GM19397 (cell line): ENCODE results near the gene CLDN7.
"Not testable (repeated sequence)": the region's sequence is repeated elsewhere in the genome, so short reads cannot be mapped to it uniquely, and the experiment has no call there.

Source experiments
- ATAC-seq: cut with Tn5 transposase; IDR thresholded peaks from one replicate; pipeline ENCODE4 v1.9.1; 2021; ENCODE audit warnings: mild to moderate bottlenecking, moderate library complexity; ENCODE audit not compliant: unreplicated experiment

The CLDN7 gene

GRCh38 chr17:7256766-7257456, 5.4 kb downstream of the CLDN7 start:
- no peak for ATAC-seq

GRCh38 chr17:7254511-7254910, 7.8 kb downstream of the CLDN7 start:
- ATAC-seq: no peak

- no peak for ATAC-seq
Measured at GRCh38 chr17:7253082-7253481, 9.2 kb downstream of the CLDN7 start.

GRCh38 chr17:7252176-7253043, 9.9 kb downstream of the CLDN7 start, which contains the start of gene ELP5:
ELP5 (plus strand) TSS chr17:7252215; CDS start chr17:7252551, 336 bp downstream.
- peak; percentile 45 for ATAC-seq

- ATAC-seq: peak; percentile 81
Measured at GRCh38 chr17:7251661-7252175, 10.6 kb downstream of the CLDN7 start, which contains the start of gene CTDNEP1. CTDNEP1 (minus strand) TSS chr17:7251734; CDS start chr17:7251296, 438 bp downstream.

GRCh38 chr17:7250695-7251627, 11.3 kb downstream of the CLDN7 start:
- no peak for ATAC-seq

- no peak for ATAC-seq
Measured at GRCh38 chr17:7249830-7250229, 12.4 kb downstream of the CLDN7 start.

GRCh38 chr17:7249214-7249613, 13.1 kb downstream of the CLDN7 start:
- ATAC-seq: no peak

GRCh38 chr17:7248796-7249195, 13.5 kb downstream of the CLDN7 start:
- no peak for ATAC-seq

GRCh38 chr17:7246779-7247178, 15.5 kb downstream of the CLDN7 start:
- no peak for ATAC-seq

GRCh38 chr17:7243838-7244237, 18.4 kb downstream of the CLDN7 start:
- not testable (repeated sequence) for ATAC-seq

- no peak for ATAC-seq
Measured at GRCh38 chr17:7243453-7243729, 18.9 kb downstream of the CLDN7 start.

GRCh38 chr17:7242717-7243452, 19.4 kb downstream of the CLDN7 start:
- ATAC-seq: peak; percentile 42

- peak; percentile 29 for ATAC-seq
Measured at GRCh38 chr17:7241783-7242716, 20.2 kb downstream of the CLDN7 start, which contains the start of gene GABARAP. GABARAP (minus strand) TSS chr17:7242449; CDS start chr17:7242330, 119 bp downstream.

- ATAC-seq: no peak
Measured at GRCh38 chr17:7241090-7241733, 21.1 kb downstream of the CLDN7 start.

GRCh38 chr17:7240375-7240774, 21.9 kb downstream of the CLDN7 start:
- no peak for ATAC-seq

GRCh38 chr17:7239091-7240027, 22.9 kb downstream of the CLDN7 start, which contains the start of gene PHF23:
PHF23 (minus strand) TSS chr17:7239457; CDS start chr17:7239279, 178 bp downstream.
- ATAC-seq: peak; percentile 55
